T-helper 1 cell treated with Interleukin-12 subunit alpha and Interleukin-12 subunit beta and Interleukin-4 antibody, amounts not matched to agents 30 μg/mL and 1 μg/mL, for 36 hours (primary cell): Measurements from ENCODE around the gene DDX18.
"Not testable (repeated sequence)": the region's sequence is repeated elsewhere in the genome, so short reads cannot be mapped to it uniquely, and the experiment has no call there.

Source experiments
- H3K27ac Mint-ChIP-seq: one replicate; pipeline ENCODE4 v1.8.0; 2021; ENCODE audit warnings: mild to moderate bottlenecking, mixed read lengths
- H3K27me3 Mint-ChIP-seq: one replicate; pipeline ENCODE4 v1.8.0; 2021; ENCODE audit warnings: low read depth, mixed read lengths
- H3K36me3 Mint-ChIP-seq: one replicate; pipeline ENCODE4 v1.8.0; 2021; ENCODE audit warnings: low read depth, mixed read lengths
- H3K4me1 Mint-ChIP-seq: one replicate; pipeline ENCODE4 v1.8.0; 2021; ENCODE audit warnings: low read depth, mixed read lengths
- H3K4me3 Mint-ChIP-seq: one replicate; pipeline ENCODE4 v1.8.0; 2021; ENCODE audit warnings: mild to moderate bottlenecking, moderate library complexity, mixed read lengths
- H3K9me3 Mint-ChIP-seq: one replicate; pipeline ENCODE4 v1.8.0; 2021; ENCODE audit warnings: mixed read lengths

DDX18 gene

DNA sequence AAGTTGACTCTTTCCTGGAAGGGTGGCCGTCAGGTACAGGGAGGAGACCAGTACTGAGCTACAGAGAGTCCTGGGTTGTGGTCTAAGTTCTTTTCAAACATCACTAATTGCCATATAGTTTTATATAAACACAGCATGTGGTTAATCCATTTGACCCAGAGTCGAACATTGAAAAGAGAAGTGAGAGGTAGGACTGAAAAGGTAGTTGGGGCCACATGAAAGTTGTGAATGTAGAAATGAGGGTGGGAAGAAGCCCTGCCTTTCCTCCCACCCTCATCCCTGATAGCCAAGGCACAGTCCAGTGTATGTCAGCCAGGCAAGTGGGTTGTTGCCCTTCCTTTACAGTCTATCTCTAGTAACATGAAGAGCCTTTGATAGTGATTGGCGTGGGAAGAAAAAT, 4.4 kb downstream of the DDX18 start:
- Mint-ChIP-seq H3K4me1 (peaks cover 39% of the 10 kb centered on the region), H3K9me3 (no peaks in the 10 kb centered on the region), H3K36me3 (peaks cover 56% of the 10 kb centered on the region), H3K27me3 (no peaks in the 10 kb centered on the region), H3K27ac (no peak overlapping the region), H3K4me3 (no peak overlapping the region)

DNA sequence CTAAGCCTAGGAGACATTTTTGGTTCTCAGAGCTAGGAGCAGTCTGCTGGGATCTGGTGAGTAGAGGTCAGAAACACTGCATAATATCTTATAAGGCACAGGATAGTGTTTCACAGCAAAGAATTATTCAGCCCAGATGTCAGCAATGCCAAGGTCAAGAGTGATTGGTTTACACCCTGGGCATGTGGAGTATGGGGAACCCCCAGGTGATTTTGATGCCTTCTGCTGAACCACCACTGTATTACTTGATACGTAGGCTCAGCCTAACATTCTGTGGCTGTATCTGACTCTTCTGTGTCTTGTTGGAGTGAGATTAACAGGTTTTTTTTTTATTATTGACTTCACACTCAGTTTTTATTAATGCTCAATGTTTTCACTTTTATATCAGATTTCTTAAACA, 6.0 kb downstream of the DDX18 start:
- H3K27ac Mint-ChIP-seq: no peak overlapping the region
- peaks cover 61% of the 10 kb centered on the region for H3K36me3 Mint-ChIP-seq
- H3K4me3 Mint-ChIP-seq: no peak overlapping the region
- no peaks in the 10 kb centered on the region for H3K27me3 Mint-ChIP-seq
- H3K4me1 Mint-ChIP-seq: peaks cover 32% of the 10 kb centered on the region
- no peaks in the 10 kb centered on the region for H3K9me3 Mint-ChIP-seq

DNA sequence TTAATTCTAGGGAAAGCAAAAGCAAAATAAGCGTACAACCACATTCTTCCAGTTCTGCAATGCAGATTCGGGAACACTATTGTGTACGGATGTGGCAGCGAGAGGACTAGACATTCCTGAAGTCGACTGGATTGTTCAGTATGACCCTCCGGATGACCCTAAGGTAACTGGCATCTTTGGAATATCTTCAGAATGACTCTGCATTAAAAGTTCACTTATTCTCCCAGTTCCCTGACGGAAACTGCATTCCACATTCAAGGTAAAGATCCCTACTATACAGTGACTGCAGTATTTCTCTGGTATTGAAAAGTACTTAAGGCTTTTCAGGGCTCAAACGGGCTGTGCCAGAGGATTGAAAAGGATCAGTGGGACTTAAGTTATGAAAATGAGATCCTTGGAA, 10.9 kb downstream of the DDX18 start:
- Mint-ChIP-seq H3K4me3 (no peak overlapping the region), H3K27ac (no peak overlapping the region), H3K36me3 (peaks cover 73% of the 10 kb centered on the region), H3K4me1 (peaks cover 1% of the 10 kb centered on the region), H3K9me3 (no peaks in the 10 kb centered on the region), H3K27me3 (no peaks in the 10 kb centered on the region)

DNA sequence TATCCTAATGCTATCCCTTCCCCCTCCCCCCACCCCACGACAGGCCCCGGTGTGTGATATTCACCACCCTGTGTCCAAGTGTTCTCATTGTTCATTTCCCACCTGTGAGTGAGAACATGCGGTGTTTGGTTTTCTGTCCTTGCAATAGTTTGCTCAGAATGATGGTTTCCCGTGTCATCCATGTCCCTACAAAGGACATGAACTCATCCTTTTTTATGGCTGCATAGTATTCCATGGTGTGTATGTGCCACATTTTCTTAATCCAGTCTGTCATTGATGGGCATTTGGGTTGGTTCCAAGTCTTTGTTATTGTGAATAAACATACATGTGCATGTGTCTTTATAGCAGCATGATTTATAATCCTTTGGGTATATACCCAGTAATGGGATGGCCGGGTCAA, 13.0 kb downstream of the DDX18 start:
- H3K9me3 Mint-ChIP-seq, H3K27me3 Mint-ChIP-seq, H3K4me3 Mint-ChIP-seq, H3K27ac Mint-ChIP-seq, H3K4me1 Mint-ChIP-seq: not testable (repeated sequence)
- H3K36me3 Mint-ChIP-seq: peaks cover 64% of the 10 kb centered on the region

GRCh38 chr2:117828870-117829269, 14.4 kb downstream of the DDX18 start:
- Mint-ChIP-seq H3K4me1 (no peaks in the 10 kb centered on the region), H3K36me3 (peaks cover 55% of the 10 kb centered on the region), H3K27ac (no peak overlapping the region), H3K27me3 (no peaks in the 10 kb centered on the region), H3K9me3 (no peaks in the 10 kb centered on the region), H3K4me3 (no peak overlapping the region)

- Mint-ChIP-seq H3K4me1 (peaks cover 6% of the 10 kb centered on the region), H3K27me3 (no peaks in the 10 kb centered on the region), H3K9me3 (no peaks in the 10 kb centered on the region), H3K4me3 (no peak overlapping the region), H3K36me3 (peaks cover 39% of the 10 kb centered on the region), H3K27ac (no peak overlapping the region)
Measured at GRCh38 chr2:117832332-117832731, 17.8 kb downstream of the DDX18 start.

GRCh38 chr2:117832905-117833613, 18.6 kb downstream of the DDX18 start:
- Mint-ChIP-seq H3K27ac (no peak overlapping the region), H3K36me3 (peaks cover 32% of the 10 kb centered on the region), H3K4me1 (peaks cover 6% of the 10 kb centered on the region), H3K9me3 (no peaks in the 10 kb centered on the region), H3K27me3 (no peaks in the 10 kb centered on the region), H3K4me3 (no peak overlapping the region)

DNA sequence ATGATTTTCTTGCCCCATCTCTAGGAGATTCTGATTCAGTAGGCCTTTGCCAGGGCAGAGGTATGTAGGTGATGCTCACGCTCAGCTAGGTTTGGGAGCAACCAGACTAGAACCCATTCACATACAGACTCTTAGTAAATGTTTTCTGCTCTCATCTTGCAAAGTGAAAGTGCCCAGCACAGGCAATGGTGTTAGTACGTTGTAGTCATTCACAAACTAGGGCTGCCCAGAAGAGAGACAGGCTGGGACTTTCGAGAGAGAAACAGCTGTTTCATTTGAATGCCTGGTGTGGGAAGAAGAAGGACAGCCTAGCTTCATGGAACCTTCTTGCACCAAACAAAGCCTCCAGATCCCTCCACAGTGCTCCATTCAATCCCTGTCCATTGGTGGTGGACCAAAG, 19.4 kb downstream of the DDX18 start:
- Mint-ChIP-seq H3K9me3 (no peaks in the 10 kb centered on the region), H3K27me3 (no peaks in the 10 kb centered on the region), H3K36me3 (peaks cover 28% of the 10 kb centered on the region), H3K4me3 (no peak overlapping the region), H3K27ac (no peak overlapping the region), H3K4me1 (peaks cover 6% of the 10 kb centered on the region)

DNA sequence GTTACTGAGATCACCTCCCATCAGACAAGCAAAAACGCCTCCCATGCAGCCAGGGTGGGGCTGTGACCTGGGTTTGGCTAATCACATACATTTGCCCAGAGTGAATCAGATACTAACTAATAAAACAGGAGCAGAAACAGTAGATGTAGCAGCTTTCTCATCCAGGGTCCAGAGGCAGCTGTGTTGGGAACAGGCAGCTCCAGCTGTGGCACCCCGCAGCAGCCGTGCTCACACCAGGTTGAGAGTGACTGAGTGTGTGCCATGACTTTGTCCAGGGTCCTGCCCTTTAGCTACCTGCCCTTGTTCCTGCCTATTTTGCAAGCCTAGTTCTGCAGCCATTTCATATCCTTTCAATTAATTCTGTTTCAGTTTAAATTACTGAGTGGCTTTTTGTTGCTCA, 20.5 kb downstream of the DDX18 start:
- Mint-ChIP-seq H3K27ac (no peak overlapping the region), H3K4me1 (peaks cover 6% of the 10 kb centered on the region), H3K27me3 (no peaks in the 10 kb centered on the region), H3K9me3 (no peaks in the 10 kb centered on the region), H3K4me3 (no peak overlapping the region), H3K36me3 (peaks cover 21% of the 10 kb centered on the region)

DNA sequence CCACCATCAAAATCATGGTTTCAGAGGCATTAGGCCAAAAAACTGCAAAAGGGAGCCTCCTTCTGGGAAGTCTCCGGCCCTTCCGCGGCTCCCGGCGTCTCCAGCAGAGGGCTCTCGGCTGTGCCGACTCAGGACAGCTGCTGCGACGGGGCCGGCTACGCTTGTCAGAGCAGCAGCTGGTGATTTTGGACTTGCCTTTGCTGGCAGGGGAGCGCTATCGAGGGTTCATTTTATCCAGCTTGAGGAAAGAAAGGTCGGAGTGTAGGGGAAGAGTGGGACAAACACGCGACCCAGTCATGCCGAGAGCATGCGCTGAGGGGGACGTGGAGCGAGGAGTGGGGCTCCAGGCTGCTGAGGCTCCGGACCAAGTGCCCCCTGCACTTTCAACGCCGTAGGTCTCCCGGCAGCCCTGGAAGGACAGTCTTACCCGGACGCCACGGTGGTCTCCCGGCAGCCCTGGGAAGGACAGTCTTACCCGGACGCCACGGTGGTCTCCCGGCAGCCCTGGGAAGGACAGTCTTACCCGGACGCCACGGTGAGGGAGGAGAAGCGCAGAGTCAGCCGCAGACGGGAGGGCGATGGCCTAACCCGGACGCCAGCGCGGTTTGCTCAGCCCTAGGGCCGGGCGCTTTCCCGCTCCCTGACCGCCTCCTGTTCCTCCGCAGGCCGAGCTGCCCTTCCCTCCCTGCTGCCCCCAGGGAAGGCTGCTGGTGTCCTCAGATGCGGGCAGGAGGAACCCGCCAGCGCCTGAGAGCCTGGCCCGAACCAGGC, 21.7 kb downstream of the DDX18 start:
- no peaks in the 10 kb centered on the region for H3K9me3 Mint-ChIP-seq
- H3K27me3 Mint-ChIP-seq: no peaks in the 10 kb centered on the region
- H3K4me3 Mint-ChIP-seq: peak overlapping the region; percentile 74
- H3K4me1 Mint-ChIP-seq: peaks cover 6% of the 10 kb centered on the region
- no peak overlapping the region for H3K27ac Mint-ChIP-seq
- peaks cover 16% of the 10 kb centered on the region for H3K36me3 Mint-ChIP-seq

DNA sequence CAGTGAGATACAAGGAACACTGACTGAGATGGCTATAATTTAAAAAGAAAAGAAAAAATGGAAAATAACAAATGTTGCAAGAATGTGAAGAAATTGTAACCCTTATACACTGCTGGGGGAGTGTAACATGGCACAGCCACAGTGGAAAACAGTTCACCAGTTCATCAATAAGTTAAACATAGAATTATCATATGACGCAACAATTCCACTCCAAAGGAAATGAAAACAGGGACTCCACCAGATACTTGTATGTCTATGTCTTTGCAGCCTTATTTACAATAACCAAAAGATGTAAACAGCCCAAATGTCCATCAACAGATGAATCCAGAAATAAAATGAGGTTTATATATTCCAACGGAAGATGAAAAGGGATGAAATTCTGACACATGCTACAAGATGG, 30.8 kb downstream of the DDX18 start:
- Mint-ChIP-seq H3K27ac (no peak overlapping the region), H3K9me3 (no peaks in the 10 kb centered on the region), H3K27me3 (peaks cover 9% of the 10 kb centered on the region), H3K4me3 (no peak overlapping the region), H3K36me3 (no peaks in the 10 kb centered on the region), H3K4me1 (no peaks in the 10 kb centered on the region)

GRCh38 chr2:117850015-117850414, 35.5 kb downstream of the DDX18 start:
- H3K4me1 Mint-ChIP-seq: no peaks in the 10 kb centered on the region
- H3K27me3 Mint-ChIP-seq: peaks cover 33% of the 10 kb centered on the region
- no peaks in the 10 kb centered on the region for H3K36me3 Mint-ChIP-seq
- no peaks in the 10 kb centered on the region for H3K9me3 Mint-ChIP-seq
- no peak overlapping the region for H3K27ac Mint-ChIP-seq
- no peak overlapping the region for H3K4me3 Mint-ChIP-seq

GRCh38 chr2:117850461-117850860, 36.0 kb downstream of the DDX18 start:
- Mint-ChIP-seq H3K4me1 (no peaks in the 10 kb centered on the region), H3K9me3 (no peaks in the 10 kb centered on the region), H3K36me3 (no peaks in the 10 kb centered on the region), H3K27ac (no peak overlapping the region), H3K4me3 (no peak overlapping the region), H3K27me3 (peaks cover 33% of the 10 kb centered on the region)

GRCh38 chr2:117851969-117852368, 37.5 kb downstream of the DDX18 start:
- Mint-ChIP-seq H3K27ac (no peak overlapping the region), H3K27me3 (peaks cover 33% of the 10 kb centered on the region), H3K36me3 (no peaks in the 10 kb centered on the region)

GRCh38 chr2:117853316-117853715, 38.8 kb downstream of the DDX18 start:
- Mint-ChIP-seq H3K27ac (no peak overlapping the region), H3K27me3 (peaks cover 29% of the 10 kb centered on the region), H3K36me3 (no peaks in the 10 kb centered on the region), H3K9me3 (no peaks in the 10 kb centered on the region), H3K4me1 (no peaks in the 10 kb centered on the region), H3K4me3 (no peak overlapping the region)

More at GRCh38 chr2:117851969-117852368, 37.5 kb downstream of the DDX18 start:
- Mint-ChIP-seq H3K9me3 (no peaks in the 10 kb centered on the region), H3K4me3 (no peak overlapping the region), H3K4me1 (no peaks in the 10 kb centered on the region)
